Neuronal stem cell (in vitro differentiated cells): ENCODE results near the gene CASP6.

Experiments used
- DNase-seq: peaks from one replicate; pipeline ENCODE4 v3.0.0-alpha.2; 2013; ENCODE audit warnings: low spot score
- H2AFZ ChIP-seq: one replicate; pipeline ENCODE4 v1.6.1; 2013; ENCODE audit warnings: mild to moderate bottlenecking, low read length, inconsistent platforms
- H2AK5ac ChIP-seq: 2 replicates; pipeline ENCODE4 v1.6.1; 2013; ENCODE audit warnings: low read depth, mild to moderate bottlenecking, inconsistent platforms, low read length, moderate library complexity, mixed read lengths
- H2BK120ac ChIP-seq: 2 replicates; pipeline ENCODE4 v1.6.1; 2013; ENCODE audit warnings: low read depth, mild to moderate bottlenecking, inconsistent platforms, low read length, moderate library complexity, mixed read lengths
- H2BK12ac ChIP-seq: one replicate; pipeline ENCODE4 v1.6.1; 2013; ENCODE audit warnings: low read length, inconsistent platforms
- H2BK15ac ChIP-seq: 2 replicates; pipeline ENCODE4 v1.6.1; 2013; ENCODE audit warnings: mild to moderate bottlenecking, low read length, inconsistent platforms, mixed read lengths
- H2BK5ac ChIP-seq: one replicate; pipeline ENCODE4 v1.6.1; 2013; ENCODE audit warnings: inconsistent platforms, mild to moderate bottlenecking, low read length, moderate library complexity
- H3K14ac ChIP-seq: one replicate; pipeline ENCODE4 v1.6.1; 2013; ENCODE audit warnings: low read length, inconsistent platforms
- H3K18ac ChIP-seq: 2 replicates; pipeline ENCODE4 v1.6.1; 2013; ENCODE audit warnings: low read length, inconsistent platforms
- H3K23ac ChIP-seq: 2 replicates; pipeline ENCODE4 v1.6.1; 2013; ENCODE audit warnings: low read depth, mild to moderate bottlenecking, mixed read lengths, low read length, inconsistent platforms; ENCODE audit not compliant: poor library complexity
- H3K27ac ChIP-seq: replicated peaks from 3 replicates; pipeline ENCODE4 v1.5.1; 2013; ENCODE audit warnings: low read length, inconsistent platforms
- H3K27me3 ChIP-seq, 3 experiments: 2 replicates each; pipeline ENCODE4 v1.6.1; 2013; ENCODE audit warnings: low read length in 3 of 3, mild to moderate bottlenecking in 2 of 3, inconsistent platforms in 1 of 3, low read depth in 1 of 3, mixed read lengths in 1 of 3, moderate library complexity in 1 of 3; ENCODE audit not compliant: control insufficient read depth in 3 of 3, insufficient read depth in 3 of 3
- H3K36me3 ChIP-seq, 2 donors: replicated peaks in 1 of 2; 2 replicates each; pipeline ENCODE4 v1.6.1; 2013; ENCODE audit warnings: low read length in 2 of 2; ENCODE audit not compliant: control insufficient read depth in 2 of 2, insufficient read depth in 2 of 2
- H3K4ac ChIP-seq: 2 replicates; pipeline ENCODE4 v1.6.1; 2013; ENCODE audit warnings: inconsistent platforms, mild to moderate bottlenecking, low read length, moderate library complexity
- H3K4me1 ChIP-seq, 2 donors: 1 replicate in 1 of 2; 2 replicates in 1 of 2; pipeline ENCODE4 v1.6.1; 2013; ENCODE audit warnings: low read length in 2 of 2, low read depth in 1 of 2; ENCODE audit not compliant: control insufficient read depth in 2 of 2, insufficient read depth in 1 of 2
- H3K4me2 ChIP-seq: one replicate; pipeline ENCODE4 v1.6.1; 2013; ENCODE audit warnings: mild to moderate bottlenecking, low read length, inconsistent platforms; ENCODE audit not compliant: insufficient read depth, poor library complexity, severe bottlenecking
- H3K4me3 ChIP-seq, 2 donors: 2 replicates each; pipeline ENCODE4 v1.5.1; 2013; ENCODE audit warnings: low read length in 2 of 2, mild to moderate bottlenecking in 2 of 2, inconsistent platforms in 1 of 2, moderate library complexity in 1 of 2
- H3K79me1 ChIP-seq: one replicate; pipeline ENCODE4 v1.6.1; 2013; ENCODE audit warnings: low read depth, mild to moderate bottlenecking, inconsistent platforms, low read length, moderate library complexity
- H3K9ac ChIP-seq: one replicate; pipeline ENCODE4 v1.6.1; 2013; ENCODE audit warnings: mild to moderate bottlenecking, low read depth, low read length, inconsistent platforms; ENCODE audit not compliant: poor library complexity
- H3K9me3 ChIP-seq, 2 donors: replicated peaks in 1 of 2; 2 replicates each; pipeline versions ENCODE3 to v1.6.1; 2013; ENCODE audit warnings: low read length in 2 of 2, mild to moderate bottlenecking in 2 of 2, inconsistent platforms in 1 of 2, low read depth in 1 of 2, mixed read lengths in 1 of 2, moderate library complexity in 1 of 2; ENCODE audit not compliant: control insufficient read depth in 2 of 2, insufficient read depth in 1 of 2
- H4K8ac ChIP-seq: one replicate; pipeline ENCODE4 v1.6.1; 2013; ENCODE audit warnings: low read depth, mild to moderate bottlenecking, inconsistent platforms, low read length, moderate library complexity
- H4K91ac ChIP-seq: one replicate; pipeline ENCODE4 v1.6.1; 2013; ENCODE audit warnings: low read length, low read depth, mild to moderate bottlenecking, inconsistent platforms; ENCODE audit not compliant: poor library complexity
- WGBS, 2 donors: extraction: QIAGEN DNeasy Blood & Tissue Kit; methylation state at CpG; one replicate each; pipeline ENCODE4 v1.1.7; 2013; ENCODE audit warnings: missing lambda C conversion rate in 2 of 2, mixed read lengths in 1 of 2; ENCODE audit not compliant: insufficient read length in 2 of 2, insufficient replicate concordance in 1 of 2; ENCODE audit errors: extremely low coverage in 2 of 2; 5-methylcytosine and 5-hydroxymethylcytosine counted together

Gene CASP6

GRCh38 chr4:109739547-109739946 lies 36.3 kb upstream of the CASP6 start:
- no CpG with 5 or more reads among the region's 3 CpGs for WGBS, 2 donors
- H2AK5ac ChIP-seq, result no peak overlapping the region
- no peak overlapping the region for H3K4ac ChIP-seq

DNA sequence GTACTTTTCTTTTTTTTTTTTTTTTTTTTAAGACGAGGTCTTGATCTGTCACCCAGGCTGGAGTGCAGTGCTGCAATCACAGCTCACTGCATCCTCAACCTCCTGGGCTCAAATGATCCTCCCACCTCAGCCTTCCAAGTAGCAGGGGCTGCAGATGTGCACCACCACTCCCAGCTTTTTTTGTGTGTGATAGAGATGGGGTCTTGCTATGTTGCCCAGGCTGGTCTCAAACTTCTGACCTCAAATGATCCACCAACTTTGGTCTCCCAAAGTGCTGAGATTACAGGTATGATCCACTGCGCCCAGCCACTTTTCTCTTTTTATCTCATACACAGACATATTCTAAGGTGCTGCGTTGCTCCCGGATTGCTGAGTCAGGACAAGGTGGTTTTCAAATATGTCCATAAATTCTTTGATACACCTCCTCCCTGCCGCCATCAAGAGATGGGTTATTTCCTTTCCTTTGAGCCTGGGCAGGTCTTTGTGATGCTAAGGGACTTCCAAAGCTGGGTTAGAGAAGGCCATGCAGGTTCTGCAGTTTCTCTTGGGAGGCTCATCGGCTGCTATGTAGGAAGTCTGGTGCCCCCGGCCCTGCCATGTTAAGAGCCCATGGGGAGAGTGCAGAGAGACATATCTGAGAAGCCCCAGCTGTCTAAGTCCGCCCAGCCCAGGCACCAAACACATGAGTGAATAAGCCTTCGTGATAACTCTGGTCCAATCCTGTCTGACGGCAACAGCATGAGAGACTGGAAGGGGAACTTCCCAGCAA lies 35.0 kb upstream of the CASP6 start:
- no peak overlapping the region for H3K4me2 ChIP-seq
- no peak overlapping the region for H2AFZ ChIP-seq
- peaks cover 0 to 29% (median 0%) of the 10 kb centered on the region in 3 experiments for H3K27me3 ChIP-seq
- H3K4ac ChIP-seq, result no peak overlapping the region
- no peaks in the 10 kb centered on the region for H3K79me1 ChIP-seq
- no peak overlapping the region for H4K91ac ChIP-seq
- H3K9me3 ChIP-seq, result no peaks in the 10 kb centered on the region
- no peak overlapping the region for H3K18ac ChIP-seq
- no peak overlapping the region for H2AK5ac ChIP-seq
- H2BK5ac ChIP-seq, result no peak overlapping the region
- no peak overlapping the region for H3K27ac ChIP-seq
- no peak overlapping the region for H3K4me3 ChIP-seq
- no peak overlapping the region for H3K9ac ChIP-seq
- H2BK12ac ChIP-seq, result no peak overlapping the region
- no peak for DNase-seq
- no peak overlapping the region for H3K23ac ChIP-seq
- no peaks in the 10 kb centered on the region for H3K36me3 ChIP-seq
- H2BK15ac ChIP-seq, result no peak overlapping the region
- no peaks in the 10 kb centered on the region for H3K4me1 ChIP-seq
- no peak overlapping the region for H4K8ac ChIP-seq
- no peak overlapping the region for H2BK120ac ChIP-seq
- WGBS, 2 donors, result no CpG with 5 or more reads among the region's 10 CpGs
- H3K14ac ChIP-seq, result no peak overlapping the region

More at GRCh38 chr4:109739547-109739946, 36.3 kb upstream of the CASP6 start:
- no peak for DNase-seq
- no peak overlapping the region for H4K91ac ChIP-seq
- no peak overlapping the region for H3K23ac ChIP-seq
- H3K14ac ChIP-seq, result no peak overlapping the region
- no peak overlapping the region for H3K4me2 ChIP-seq
- H2BK15ac ChIP-seq, result no peak overlapping the region
- no peaks in the 10 kb centered on the region for H3K9me3 ChIP-seq
- H3K36me3 ChIP-seq, result no peaks in the 10 kb centered on the region
- H3K79me1 ChIP-seq, result no peaks in the 10 kb centered on the region
- H2BK12ac ChIP-seq, result no peak overlapping the region
- H3K27ac ChIP-seq, result no peak overlapping the region
- peaks cover 0 to 31% (median 0%) of the 10 kb centered on the region in 3 experiments for H3K27me3 ChIP-seq
- H4K8ac ChIP-seq, result no peak overlapping the region
- no peak overlapping the region for H2BK5ac ChIP-seq
- H2AFZ ChIP-seq, result no peak overlapping the region
- no peak overlapping the region for H2BK120ac ChIP-seq
- no peak overlapping the region for H3K4me3 ChIP-seq
- H3K9ac ChIP-seq, result no peak overlapping the region
- H3K18ac ChIP-seq, result no peak overlapping the region
- H3K4me1 ChIP-seq, result no peaks in the 10 kb centered on the region

DNA sequence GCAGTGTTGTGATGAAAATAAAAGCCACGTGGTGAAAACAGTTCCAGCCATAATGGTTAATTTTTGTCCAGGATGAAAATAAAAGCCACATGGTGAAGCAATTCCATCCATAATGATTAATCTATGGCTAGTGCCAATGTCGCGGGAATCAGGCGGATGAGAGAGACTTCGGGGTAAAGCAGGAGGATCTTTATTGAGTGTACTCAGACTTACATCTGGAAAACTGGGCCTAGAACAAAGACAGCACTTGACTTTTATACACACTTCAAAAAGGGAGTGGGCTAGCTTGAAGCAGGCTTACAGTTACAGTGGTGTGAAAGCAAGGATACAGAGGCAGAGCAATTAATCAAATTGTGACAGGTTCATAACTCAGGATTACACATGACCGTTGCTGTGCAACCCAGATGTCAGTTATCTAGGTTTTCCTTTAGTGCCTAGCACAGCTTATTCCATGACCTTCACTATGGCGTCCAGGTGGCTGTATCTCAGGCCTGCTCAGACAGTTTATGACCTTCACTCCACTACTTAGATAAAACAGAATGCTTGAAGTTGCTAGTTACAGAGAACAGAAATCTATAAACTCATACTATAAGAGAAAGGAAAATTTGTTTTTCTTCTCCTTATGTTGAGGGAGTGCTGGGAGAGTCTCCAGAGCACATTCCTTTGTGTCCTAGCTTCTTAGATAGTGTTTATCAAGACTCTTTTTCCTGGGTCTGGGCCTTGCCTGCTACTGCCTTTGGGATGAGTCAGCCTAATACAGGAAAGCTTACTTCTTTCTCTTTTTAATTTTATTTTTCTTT lies 32.5 kb upstream of the CASP6 start:
- Histone ChIP-seq H2BK5ac (no peak overlapping the region), H3K4me1 (no peaks in the 10 kb centered on the region), H4K91ac (no peak overlapping the region), H2AFZ (no peak overlapping the region), H3K36me3 (no peaks in the 10 kb centered on the region), H4K8ac (no peak overlapping the region), H3K14ac (no peak overlapping the region), H3K27ac (no peak overlapping the region), H3K23ac (no peak overlapping the region), H3K18ac (no peak overlapping the region), H3K4ac (no peak overlapping the region), H3K9me3 (no peaks in the 10 kb centered on the region), H2AK5ac (no peak overlapping the region), H3K9ac (no peak overlapping the region), H3K79me1 (no peaks in the 10 kb centered on the region), H3K4me3 (no peak overlapping the region), H2BK120ac (no peak overlapping the region), H2BK12ac (no peak overlapping the region), H3K4me2 (no peak overlapping the region), H3K27me3 (peaks cover 0 to 17% (median 2%) of the 10 kb centered on the region in 3 experiments), H2BK15ac (no peak overlapping the region)
- no peak for DNase-seq
- WGBS, 2 donors, result no CpG with 5 or more reads among the region's 7 CpGs

DNA sequence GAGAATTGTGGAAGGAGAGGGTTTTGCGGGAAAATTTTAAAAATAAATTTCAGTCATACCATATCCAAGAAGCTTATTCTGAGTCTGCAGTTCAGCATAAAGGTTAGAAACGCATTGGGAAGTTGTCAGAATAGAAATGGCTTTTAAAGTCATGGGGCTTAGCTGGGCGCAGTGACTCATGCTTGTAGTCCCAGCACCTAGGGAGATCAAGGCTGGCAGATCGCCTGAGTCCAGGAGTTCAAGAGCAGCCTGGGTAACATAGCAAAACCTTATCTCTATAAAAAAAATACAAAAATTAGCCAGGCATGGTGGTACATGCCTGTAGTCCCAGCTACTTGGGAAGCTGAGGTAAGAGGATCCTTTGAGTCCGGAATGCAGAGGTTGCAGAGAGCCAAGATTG lies 30.5 kb upstream of the CASP6 start:
- Histone ChIP-seq H2BK120ac (no peak overlapping the region), H2BK12ac (no peak overlapping the region), H3K14ac (no peak overlapping the region), H3K9ac (no peak overlapping the region), H3K18ac (no peak overlapping the region), H4K91ac (no peak overlapping the region), H3K4me1 (peaks cover 0 to 3% of the 10 kb centered on the region in 2 donors), H3K23ac (no peak overlapping the region), H2BK5ac (no peak overlapping the region), H4K8ac (no peak overlapping the region), H2BK15ac (no peak overlapping the region), H3K79me1 (peaks cover 2% of the 10 kb centered on the region), H3K4me3 (no peak overlapping the region), H3K36me3 (no peaks in the 10 kb centered on the region), H3K4ac (no peak overlapping the region), H2AFZ (no peak overlapping the region), H3K9me3 (no peaks in the 10 kb centered on the region), H3K27ac (no peak overlapping the region), H2AK5ac (no peak overlapping the region), H3K4me2 (no peak overlapping the region), H3K27me3 (peaks cover 0 to 16% (median 9%) of the 10 kb centered on the region in 3 experiments)
- WGBS, 2 donors, result no CpG with 5 or more reads among the region's 5 CpGs
- DNase-seq, result no peak
